Stomach (tissue), 9 donors: ENCODE results near the gene FLYWCH1. TPM values are rescaled to one million over a fixed set of nuclear protein-coding genes. Genes with fewer than 3 reads are reported as not detected.
A peak's percentile ranks its signal among the peaks of the same experiment; 100 is the strongest.

Experiments used
- DNase-seq, 2 donors: peaks; one replicate each; pipeline versions ENCODE4 v3.0.0 to v3.0.0-alpha.2; 2013 to 2019
- H3K27ac ChIP-seq, 5 donors: fragments of 200-600 bp in 4 of 5; sonication (generic) in 4 of 5; one replicate each; pipeline ENCODE4 v1.5.1; 2013 to 2019; ENCODE audit warnings: mild to moderate bottlenecking in 1 of 5, moderate library complexity in 1 of 5
- H3K27me3 ChIP-seq, 3 donors: fragments of 200-600 bp; sonication (generic); one replicate each; pipeline ENCODE4 v1.5.1; 2017 to 2019; ENCODE audit warnings: mixed run types in 1 of 3
- H3K36me3 ChIP-seq, 4 donors: fragments of 200-600 bp; sonication (generic); 1 replicate in 3 of 4; 2 replicates in 1 of 4; pipeline ENCODE4 v1.5.1; 2016 to 2019
- H3K4me1 ChIP-seq, 4 donors: fragments of 200-600 bp; sonication (generic); one replicate each; pipeline ENCODE4 v1.5.1; 2016 to 2019
- H3K4me3 ChIP-seq, 4 donors: fragments of 200-600 bp; sonication (generic) in 3 of 4; one replicate each; pipeline ENCODE4 v1.5.1; 2016 to 2019; ENCODE audit warnings: mild to moderate bottlenecking in 1 of 4
- H3K9me3 ChIP-seq, 4 donors: fragments of 200-600 bp; sonication (generic); one replicate each; pipeline ENCODE4 v1.5.1; 2016 to 2019
- CTCF ChIP-seq, 7 experiments: fragments of 450-650 bp in 4 of 7; fragments of 200-600 bp in 3 of 7; sonication (generic) in 3 of 7; IDR thresholded peaks; one replicate each; pipeline ENCODE4 v1.5.1; 2016 to 2019; ENCODE audit warnings: antibody characterized with exemption in 7 of 7, control low read depth in 2 of 7, mild to moderate bottlenecking in 1 of 7
- EP300 ChIP-seq: sonication (generic); formaldehyde crosslinking; IDR thresholded peaks from one replicate; pipeline ENCODE4 v1.6.1; 2017; ENCODE audit warnings: antibody characterized with exemption
- POLR2A ChIP-seq, 4 donors: fragments of 450-650 bp; IDR thresholded peaks; one replicate each; pipeline ENCODE4 v1.6.1; 2016; ENCODE audit warnings: antibody characterized with exemption in 4 of 4, control low read depth in 2 of 4, mild to moderate bottlenecking in 1 of 4, moderate library complexity in 1 of 4
- POLR2AphosphoS5 ChIP-seq, 3 donors: sonication (generic); formaldehyde crosslinking; IDR thresholded peaks; one replicate each; pipeline ENCODE4 v1.6.1; 2016; ENCODE audit warnings: antibody characterized with exemption in 3 of 3
- WGBS, 5 donors: extraction: QIAGEN DNeasy Blood & Tissue Kit in 3 of 5; methylation state at CpG; one replicate each; pipeline versions ENCODE4 v1.1.5 to v1.1.7; 2013 to 2018; 5-methylcytosine and 5-hydroxymethylcytosine counted together
- intact Hi-C: fragments of 100-400 bp; cut with DNase I; formaldehyde crosslinking; loops from one replicate; pipeline ENCODE4 v1.15.1; 2023; ENCODE audit warnings: low total_unique reads
- polyA plus RNA-seq, 3 donors: library from polyadenylated mRNA; stranded (reverse); fragments of 200-250 nt; gene quantifications; one replicate each; pipeline ENCODE4 v1.2.3, GENCODE V29; 2013
- total RNA-seq, 5 donors: library from RNA; depleted of rRNA; stranded (reverse); fragments of >200 nt; gene quantifications; one replicate each; pipeline versions ENCODE4 v1.1.0 to v1.2.3, GENCODE V29; 2014 to 2016
- donor health status: healthy with polysubstance abuse.
- donor health status: Bipolar disorder and iron deficiency.
- donor health status: healthy.

The FLYWCH1 gene
- total and polyA plus RNA-seq, 8 donors: 8.1 to 121 (median 17.6) TPM

GRCh38 chr16:2987833-2988232 lies 76.1 kb downstream of the FLYWCH1 start:
- DNase-seq: peak in 1 of 2 donors; percentile 59
- H3K4me1 ChIP-seq: peaks cover 6 to 32% (median 23%) of the 10 kb centered on the region in 4 donors
- no peaks in the 10 kb centered on the region for H3K36me3 ChIP-seq
- no peak overlapping the region for H3K4me3 ChIP-seq
- TF ChIP-seq EP300 (no peak), POLR2AphosphoS5 (IDR thresholded peaks at IDR 0.05) (no peak), POLR2A (IDR thresholded peaks at IDR 0.05) (no peak), CTCF (IDR thresholded peaks at IDR 0.05) (no peak)
- WGBS, 5 donors: 55 to 79% (median 75%) methylated on average over 7 to 8 of the region's 8 CpGs
- H3K27ac ChIP-seq: no peak overlapping the region
- intact Hi-C loops: no loop called here
- H3K27me3 ChIP-seq: peaks cover 0 to 43% (median 8%) of the 10 kb centered on the region in 3 donors
- H3K9me3 ChIP-seq: no peaks in the 10 kb centered on the region

- intact Hi-C loops: no loop called here
- Histone ChIP-seq H3K36me3 (no peaks in the 10 kb centered on the region), H3K4me3 (no peak overlapping the region), H3K27me3 (peaks cover 0 to 43% (median 8%) of the 10 kb centered on the region in 3 donors), H3K27ac (no peak overlapping the region), H3K9me3 (no peaks in the 10 kb centered on the region), H3K4me1 (peaks cover 6 to 27% (median 19%) of the 10 kb centered on the region in 4 donors)
- DNase-seq: no peak
- WGBS, 5 donors: 70 to 88% (median 80%) methylated on average over 8 of the region's 8 CpGs
- TF ChIP-seq POLR2AphosphoS5 (IDR thresholded peaks at IDR 0.05): no peak
- no peak for TF ChIP-seq EP300
- no peak for TF ChIP-seq CTCF (IDR thresholded peaks at IDR 0.05)
- no peak for TF ChIP-seq POLR2A (IDR thresholded peaks at IDR 0.05)
These were observed 76.9 kb downstream of the FLYWCH1 start for GRCh38 chr16:2988590-2989099.

GRCh38 chr16:2990891-2991290 lies 79.2 kb downstream of the FLYWCH1 start:
- Histone ChIP-seq H3K9me3 (no peaks in the 10 kb centered on the region), H3K27ac (no peak overlapping the region), H3K27me3 (peaks cover 0 to 53% (median 8%) of the 10 kb centered on the region in 3 donors), H3K36me3 (no peaks in the 10 kb centered on the region), H3K4me1 (peaks cover 0 to 7% (median 1%) of the 10 kb centered on the region in 4 donors), H3K4me3 (no peak overlapping the region)
- DNase-seq: peak; percentile 42 to 73
- TF ChIP-seq CTCF (IDR thresholded peaks at IDR 0.05) (no peak), EP300 (no peak), POLR2AphosphoS5 (IDR thresholded peaks at IDR 0.05) (no peak), POLR2A (IDR thresholded peaks at IDR 0.05) (no peak)
- WGBS, 5 donors: 29 to 62% (median 52%) methylated on average over 7 to 10 of the region's 10 CpGs
- intact Hi-C loops: no loop called here

- DNase-seq: no peak
- no peak for TF ChIP-seq POLR2AphosphoS5 (IDR thresholded peaks at IDR 0.05)
- H3K9me3 ChIP-seq: no peaks in the 10 kb centered on the region
- peaks cover 0 to 4% (median 0%) of the 10 kb centered on the region in 4 donors for H3K4me1 ChIP-seq
- no peak overlapping the region for H3K27ac ChIP-seq
- WGBS, 5 donors: 76 to 84% (median 81%) methylated on average over 8 to 12 of the region's 12 CpGs
- no peaks in the 10 kb centered on the region for H3K36me3 ChIP-seq
- no peak overlapping the region for H3K4me3 ChIP-seq
- intact Hi-C loops: no loop called here
- H3K27me3 ChIP-seq: peaks cover 0 to 61% (median 8%) of the 10 kb centered on the region in 3 donors
These were observed 80.0 kb downstream of the FLYWCH1 start for GRCh38 chr16:2991566-2992261.
